WTC11 (cell line): ENCODE data around the gene KRT80. TPM values are rescaled to one million over a fixed set of nuclear protein-coding genes. Genes with fewer than 3 reads are reported as not detected.

Source experiments
- ATAC-seq: fragments of 200-7000 bp; cut with Tn5 transposase; 2 replicates; pipeline ENCODE4 v1.10.0; 2021; ENCODE audit warnings: mild to moderate bottlenecking, moderate library complexity
- CTCF ChIA-PET: fragments of 300-600 bp; sonication (Branson Sonifier 250); formaldehyde crosslinking; loops from one replicate; lab custom pipeline; 2021; ENCODE audit warnings: antibody characterized with exemption; lab: Charles Lee
- POLR2A ChIA-PET: fragments of 350-600 bp; sonication (Branson Sonifier 250); formaldehyde crosslinking; loops from one replicate; lab custom pipeline; 2021; ENCODE audit warnings: antibody characterized with exemption; lab: Charles Lee
- DNase-seq: peaks from one replicate; pipeline ENCODE4 v3.0.0; 2021; ENCODE audit warnings: low spot score
- H3K27ac Mint-ChIP-seq: 2 replicates; pipeline ENCODE4 v1.8.0; 2021; ENCODE audit warnings: mixed read lengths
- H3K27me3 Mint-ChIP-seq: 2 replicates; pipeline ENCODE4 v1.8.0; 2021; ENCODE audit warnings: low read depth, mild to moderate bottlenecking, moderate library complexity, mixed read lengths
- H3K36me3 Mint-ChIP-seq: 2 replicates; pipeline ENCODE4 v1.8.0; 2021; ENCODE audit warnings: mixed read lengths
- H3K4me1 Mint-ChIP-seq: 2 replicates; pipeline ENCODE4 v1.8.0; 2022; ENCODE audit warnings: mixed read lengths
- H3K4me3 Mint-ChIP-seq: 2 replicates; pipeline ENCODE4 v1.8.0; 2021; ENCODE audit warnings: mild to moderate bottlenecking, moderate library complexity, mixed read lengths
- H3K9me3 Mint-ChIP-seq: 2 replicates; pipeline ENCODE4 v1.8.0; 2021; ENCODE audit warnings: mixed read lengths
- AR ChIP-seq: fragments of 250-450 bp; sonication (Bioruptor Pico); IDR thresholded peaks from 2 replicates; pipeline ENCODE4 v1.9.0; 2021; ENCODE audit warnings: mild to moderate bottlenecking
- ARID4B ChIP-seq: sonication (generic); formaldehyde crosslinking; IDR thresholded peaks from 2 replicates; pipeline ENCODE4 v1.8.0; 2023; ENCODE audit warnings: missing genetic modification reagents, mild to moderate bottlenecking, borderline replicate concordance
- E2F5 ChIP-seq: sonication (generic); formaldehyde crosslinking; IDR thresholded peaks from 2 replicates; pipeline ENCODE4 v1.8.1; 2022; ENCODE audit warnings: mild to moderate bottlenecking, moderate library complexity, missing genetic modification reagents
- EMX1 ChIP-seq: fragments of 250-450 bp; sonication (Bioruptor Pico); IDR thresholded peaks from 2 replicates; pipeline ENCODE4 v1.8.0; 2021; ENCODE audit warnings: mild to moderate bottlenecking
- FOXP4 ChIP-seq: sonication (generic); formaldehyde crosslinking; IDR thresholded peaks from 2 replicates; pipeline ENCODE4 v1.8.0; 2022; ENCODE audit warnings: mild to moderate bottlenecking, missing genetic modification reagents
- MLX ChIP-seq: sonication (generic); formaldehyde crosslinking; IDR thresholded peaks from 2 replicates; pipeline ENCODE4 v1.8.1; 2023; ENCODE audit warnings: mild to moderate bottlenecking, missing genetic modification reagents, moderate library complexity
- NFYB ChIP-seq: sonication (generic); formaldehyde crosslinking; conservative IDR thresholded peaks from 2 replicates; pipeline ENCODE4 v1.8.0; 2022; ENCODE audit warnings: low read depth, missing genetic modification reagents
- NR2C2 ChIP-seq: sonication (generic); formaldehyde crosslinking; IDR thresholded peaks from 2 replicates; pipeline ENCODE4 v1.8.0; 2022; ENCODE audit warnings: mild to moderate bottlenecking, missing genetic modification reagents
- SMAD3 ChIP-seq: sonication (generic); formaldehyde crosslinking; IDR thresholded peaks from 2 replicates; pipeline ENCODE4 v1.8.0; 2022; ENCODE audit warnings: missing genetic modification reagents, mild to moderate bottlenecking, borderline replicate concordance
- ZNF121 ChIP-seq: sonication (generic); formaldehyde crosslinking; IDR thresholded peaks from 2 replicates; pipeline ENCODE4 v1.8.0; 2023; ENCODE audit warnings: missing genetic modification reagents
- ZNF138 ChIP-seq: sonication (generic); formaldehyde crosslinking; conservative IDR thresholded peaks from 2 replicates; pipeline ENCODE4 v1.8.1; 2022; ENCODE audit warnings: mild to moderate bottlenecking, moderate library complexity, missing genetic modification reagents
- ZNF416 ChIP-seq: fragments of 250-450 bp; sonication (Bioruptor Pico); IDR thresholded peaks from 2 replicates; pipeline ENCODE4 v1.9.0; 2021; ENCODE audit warnings: mild to moderate bottlenecking, inconsistent platforms
- ZNF423 ChIP-seq: fragments of 250-450 bp; sonication (Bioruptor Pico); IDR thresholded peaks from 2 replicates; pipeline ENCODE4 v2.1.2; 2022; ENCODE audit warnings: mild to moderate bottlenecking, moderate library complexity
- ZNF425 ChIP-seq: fragments of 250-450 bp; sonication (Bioruptor Pico); conservative IDR thresholded peaks from 2 replicates; pipeline ENCODE4 v1.9.0; 2021; ENCODE audit warnings: mild to moderate bottlenecking
- ZNF512 ChIP-seq: sonication (generic); formaldehyde crosslinking; IDR thresholded peaks from 2 replicates; pipeline ENCODE4 v1.8.1; 2022; ENCODE audit warnings: missing genetic modification reagents, borderline replicate concordance
- ZNF671 ChIP-seq: fragments of 250-450 bp; sonication (Bioruptor Pico); IDR thresholded peaks from 2 replicates; pipeline ENCODE4 v1.8.0; 2021; ENCODE audit warnings: mild to moderate bottlenecking
- ZSCAN18 ChIP-seq: fragments of 250-450 bp; sonication (Bioruptor Pico); IDR thresholded peaks from 2 replicates; pipeline ENCODE4 v2.1.2; 2022; ENCODE audit warnings: mild to moderate bottlenecking, moderate library complexity
- total RNA-seq: library from RNA; stranded (reverse); gene quantifications from 3 replicates; pipeline ENCODE4 v1.2.3, GENCODE V29; 2021

Gene KRT80
- total RNA-seq, 1 experiment from 2014 or later = 0.11 TPM

- Mint-ChIP-seq H3K36me3 (no peaks in the 10 kb centered on the region), H3K4me3 (no peak overlapping the region), H3K27ac (no peak overlapping the region), H3K9me3 (no peaks in the 10 kb centered on the region), H3K4me1 (peaks cover 38% of the 10 kb centered on the region), H3K27me3 (no peaks in the 10 kb centered on the region)
- ChIA-PET POLR2A (no interaction called here), CTCF (interaction anchor here (0.6 to 3.6 kb wide), 18 partner anchors 8 to 228 kb away, joined by 3 to 27 read pairs (median 6); no protein-coding TSS in a partner anchor)
- DNase-seq = no peak
- no peak for ATAC-seq
- no peak for TF ChIP-seq ZSCAN18 (CRISPR knock-in tag)
- TF ChIP-seq NR2C2 (CRISPR knock-in tag) = no peak
- TF ChIP-seq ARID4B (CRISPR knock-in tag) = no peak
- TF ChIP-seq ZNF425 = no peak
- no peak for TF ChIP-seq AR (CRISPR knock-in tag)
- no peak for TF ChIP-seq ZNF671 (CRISPR knock-in tag)
- no peak for TF ChIP-seq NFYB (CRISPR knock-in tag)
- no peak for TF ChIP-seq ZNF121 (CRISPR knock-in tag)
- no peak for TF ChIP-seq FOXP4 (CRISPR knock-in tag)
- TF ChIP-seq EMX1 = no peak
- no peak for TF ChIP-seq ZNF416
- TF ChIP-seq ZNF138 = no peak
- no peak for TF ChIP-seq ZNF423 (CRISPR knock-in tag)
- TF ChIP-seq E2F5 (CRISPR knock-in tag) = no peak
- TF ChIP-seq MLX (CRISPR knock-in tag) = no peak
- TF ChIP-seq SMAD3 (CRISPR knock-in tag) = no peak
- TF ChIP-seq ZNF512 = no peak
Measured at GRCh38 chr12:52144512-52145227, 47.1 kb downstream of the KRT80 start.
